ENCODE results near the gene HABP4. TPM values are rescaled to one million over a fixed set of nuclear protein-coding genes. Genes with fewer than 3 reads are reported as not detected.
"Not testable (repeated sequence)": the region's sequence is repeated elsewhere in the genome, so short reads cannot be mapped to it uniquely, and the experiment has no call there.

The HABP4 gene
- total and polyA plus RNA-seq, 9 of the 15 experiments (the other 6 are each of a cell fraction or from before 2014, with no cell fraction given) = 0.38 to 2.4 (median 1.9) TPM

DNA sequence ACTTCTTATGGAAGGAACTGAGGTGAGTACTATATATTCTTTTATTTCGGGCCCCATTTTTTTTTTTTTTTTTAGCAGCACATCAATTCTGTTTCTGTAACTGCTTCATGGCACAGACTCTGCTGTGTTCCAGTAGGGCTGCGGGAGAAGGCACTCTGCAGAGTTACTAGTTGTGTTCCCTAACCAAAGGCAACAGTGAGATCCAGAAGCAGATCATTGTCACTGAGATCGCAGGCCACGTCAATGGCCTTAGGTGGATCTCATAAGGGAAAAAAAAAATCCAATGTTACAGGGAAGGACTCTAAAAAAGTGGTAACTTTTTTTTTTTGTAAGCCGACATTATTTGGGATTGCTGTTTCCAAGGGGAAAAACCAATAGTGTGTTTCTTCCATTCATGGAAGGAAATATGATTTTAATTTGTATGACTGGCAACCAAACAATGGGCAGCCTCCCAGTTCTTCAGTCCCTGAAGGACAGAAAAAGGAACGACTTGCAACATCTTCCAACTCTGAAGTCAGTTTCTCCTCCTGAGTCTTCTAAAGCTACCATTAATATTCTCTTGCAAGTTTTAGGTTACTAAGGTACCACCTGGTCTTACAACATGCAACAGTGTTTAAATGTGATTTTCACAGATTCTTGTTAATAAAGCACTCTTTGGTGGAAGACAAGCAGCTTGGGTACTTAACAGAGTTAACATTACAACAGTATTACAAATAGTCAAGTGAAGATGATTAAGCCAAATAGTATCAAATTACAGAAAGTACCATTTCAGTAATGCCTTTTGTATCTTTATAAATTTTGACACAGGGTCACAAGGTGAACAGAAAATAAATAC, 52.8 kb downstream of the HABP4 start:
- Histone ChIP-seq H3K4me2 (ENCODE audit: insufficient read depth, low read length) (no peak overlapping the region), H3K36me3 (ENCODE audit: control insufficient read depth, insufficient read depth, low read length) (no peaks in the 10 kb centered on the region), H3K9me3 (replicated peaks; ENCODE audit: control insufficient read depth, insufficient read depth, low read depth, low read length) (no peaks in the 10 kb centered on the region), H3K79me2 (ENCODE audit: control insufficient read depth, insufficient read depth, low read length) (no peaks in the 10 kb centered on the region), H3K4me3 (no peak overlapping the region), H2AFZ (ENCODE audit: low read depth, low read length) (no peak overlapping the region), H3K9me1 (ENCODE audit: control insufficient read depth, insufficient read depth, low read length) (no peaks in the 10 kb centered on the region), H3K27me3 (ENCODE audit: control insufficient read depth in 2 of 2, insufficient read depth in 2 of 2, low read length in 2 of 2) (peaks cover 4 to 34% of the 10 kb centered on the region in 2 experiments), H4K20me1 (replicated peaks; ENCODE audit: control insufficient read depth, insufficient read depth, low read length) (peaks cover 4% of the 10 kb centered on the region; the same call in 1 of the 2 replicates), H3K9ac (ENCODE audit: insufficient read depth in 1 of 2, low read depth in 2 of 2, low read length in 2 of 2) (no peak overlapping the region), H3K27ac (ENCODE audit: extremely low read depth, low read depth, low read length) (no peak overlapping the region), H3K4me1 (replicated peaks in 1 of 2; ENCODE audit: control insufficient read depth in 2 of 2, insufficient read depth in 2 of 2, low read length in 2 of 2) (no peaks in the 10 kb centered on the region)
- ChIA-PET POLR2A (interaction anchor here (0.8 kb wide), 1 partner anchor 20 kb away, joined by 3 read pairs; no protein-coding TSS in a partner anchor), CTCF (ENCODE audit: low intra/inter-chr PET ratio) (interaction anchor here (0.7 kb wide), 1 partner anchor 120 kb away, joined by 4 read pairs; no protein-coding TSS in a partner anchor)
- ATAC-seq = no peak
- no peak for FAIRE-seq
- 20% methylated on average over 5 of the region's 6 CpGs for WGBS (ENCODE audit: insufficient coverage, low coverage, missing lambda C conversion rate)
- BruUV-seq (replicated peaks) = no TSS peak
- TF ChIP-seq ZNF740 (CRISPR knock-in tag; IDR thresholded peaks at IDR 0.05) (no peak), ZNF740 (tag; IDR thresholded peaks at IDR 0.05) (no peak), SNRNP70 (optimal IDR thresholded peaks at IDR 0.05; ENCODE audit: low read depth, low read length) (no peak), HDAC2 (IDR thresholded peaks at IDR 0.05) (no peak), L3MBTL2 (IDR thresholded peaks at IDR 0.05) (no peak), RAD21 (CRISPR knock-in tag; conservative IDR thresholded peaks at IDR 0.05 in 1 of 2, IDR thresholded peaks at IDR 0.05 in 1 of 2) (no peak), POLR2G (IDR thresholded peaks at IDR 0.05; ENCODE audit: low read depth, low read length) (no peak), POLR3A (IDR thresholded peaks at IDR 0.05; ENCODE audit: borderline replicate concordance, extremely low read depth, insufficient read depth, insufficient read length) (no peak), BMI1 (IDR thresholded peaks at IDR 0.05; ENCODE audit: low read length) (no peak)
- DNase-seq (ENCODE audit: extremely low read depth in 1 of 4, low spot score in 3 of 4) = no peak
- intact Hi-C loops (cut with micrococcal nuclease) (no loop called here), in situ Hi-C loops (cut with MboI) (no loop called here)

DNA sequence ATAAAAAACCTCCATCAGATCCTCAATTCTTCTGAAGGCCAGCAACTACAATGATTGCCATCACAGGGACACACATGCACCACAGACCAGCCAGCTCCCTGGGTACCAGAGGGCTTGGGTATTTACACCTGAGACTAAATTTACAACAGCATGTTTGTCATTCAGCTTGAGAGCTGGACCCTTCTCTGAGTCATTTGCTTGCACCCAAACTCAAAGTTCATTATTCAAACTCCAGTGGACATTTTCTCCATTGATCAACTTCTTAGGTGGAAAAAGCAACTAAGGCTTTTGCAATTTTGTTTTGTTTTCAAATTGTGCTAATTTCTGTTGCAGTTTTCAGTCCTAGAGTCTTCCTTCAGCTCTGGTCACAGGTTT, 53.4 kb downstream of the HABP4 start:
- DNase-seq (ENCODE audit: extremely low read depth in 1 of 4, low spot score in 3 of 4); H3K36me3 ChIP-seq (ENCODE audit: control insufficient read depth, insufficient read depth, low read length); H2AFZ ChIP-seq (ENCODE audit: low read depth, low read length); BruUV-seq (replicated peaks); H3K9me1 ChIP-seq (ENCODE audit: control insufficient read depth, insufficient read depth, low read length); H3K4me3 ChIP-seq; H3K27ac ChIP-seq (ENCODE audit: extremely low read depth, low read depth, low read length); H3K4me1 ChIP-seq (replicated peaks in 1 of 2; ENCODE audit: control insufficient read depth in 2 of 2, insufficient read depth in 2 of 2, low read length in 2 of 2); H3K79me2 ChIP-seq (ENCODE audit: control insufficient read depth, insufficient read depth, low read length); intact Hi-C loops (cut with micrococcal nuclease); H3K9me3 ChIP-seq (replicated peaks; ENCODE audit: control insufficient read depth, insufficient read depth, low read depth, low read length); H3K9ac ChIP-seq (ENCODE audit: insufficient read depth in 1 of 2, low read depth in 2 of 2, low read length in 2 of 2); H4K20me1 ChIP-seq (replicated peaks; ENCODE audit: control insufficient read depth, insufficient read depth, low read length); ATAC-seq; FAIRE-seq; H3K4me2 ChIP-seq (ENCODE audit: insufficient read depth, low read length); in situ Hi-C loops (cut with MboI): not testable (repeated sequence)
- ChIA-PET POLR2A (interaction anchor here (0.8 kb wide), 1 partner anchor 19 kb away, joined by 3 read pairs; no protein-coding TSS in a partner anchor), CTCF (ENCODE audit: low intra/inter-chr PET ratio) (interaction anchor here (0.7 kb wide), 1 partner anchor 119 kb away, joined by 4 read pairs; no protein-coding TSS in a partner anchor)
- peaks cover under 1 to 29% of the 10 kb centered on the region in 2 experiments for H3K27me3 ChIP-seq (ENCODE audit: control insufficient read depth in 2 of 2, insufficient read depth in 2 of 2, low read length in 2 of 2)
